ENCODE data around the gene TNS3.

- TF ChIP-seq CTCF (IDR thresholded peaks at IDR 0.05) (no peak), EZH2 (IDR thresholded peaks at IDR 0.05; ENCODE audit: borderline replicate concordance, insufficient read depth, low read depth, low read length, poor library complexity, severe bottlenecking) (no peak)
Observed at GRCh38 chr7:47538846-47539311, 43.0 kb downstream of the TNS3 start.

Measured in B cell (primary cell).